Testis (tissue), 2 donors: ENCODE measurements around the gene NHEJ1.

ENCODE experiments used
- CTCF ChIP-seq, 3 experiments: fragments of 450-650 bp in 2 of 3; fragments of 200-600 bp in 1 of 3; sonication (generic) in 1 of 3; IDR thresholded peaks; one replicate each; pipeline ENCODE4 v1.5.1; 2016 to 2019; ENCODE audit warnings: antibody characterized with exemption in 3 of 3, mild to moderate bottlenecking in 2 of 3, moderate library complexity in 1 of 3
- POLR2A ChIP-seq: fragments of 450-650 bp; IDR thresholded peaks from one replicate; pipeline ENCODE4 v1.6.1; 2017; ENCODE audit warnings: antibody characterized with exemption, mild to moderate bottlenecking, moderate library complexity

GRCh38 chr2:219054956-219055903 lies 105.4 kb downstream of the NHEJ1 start:
- TF ChIP-seq CTCF (IDR thresholded peaks at IDR 0.05): no peak
- TF ChIP-seq POLR2A: no peak
